CD4-positive, CD25-positive, alpha-beta regulatory T cell (primary cell): ENCODE results near the gene SELENOM. TPM values are rescaled to one million over a fixed set of nuclear protein-coding genes. Genes with fewer than 3 reads are reported as not detected.
"Not testable (repeated sequence)": the region's sequence is repeated elsewhere in the genome, so short reads cannot be mapped to it uniquely, and the experiment has no call there.

Experiments used
- ATAC-seq, 2 donors: fragments of 150-1000 bp; cut with Tn5 transposase; one replicate each; pipeline ENCODE4 v1.10.0; 2021; ENCODE audit warnings: low read depth in 2 of 2, moderate number of reproducible peaks in 2 of 2, moderate library complexity in 1 of 2
- DNase-seq, 3 donors: peaks; one replicate each; pipeline versions ENCODE4 v3.0.0 to v3.0.0-alpha.2; 2012 to 2022; ENCODE audit warnings: mixed read lengths in 1 of 3
- H3K27ac ChIP-seq: one replicate; pipeline ENCODE4 v1.7.0; 2013; ENCODE audit warnings: mild to moderate bottlenecking, low read length; ENCODE audit not compliant: insufficient read depth, poor library complexity, severe bottlenecking
- H3K27me3 ChIP-seq: one replicate; pipeline ENCODE4 v1.7.0; 2013; ENCODE audit warnings: low read length; ENCODE audit not compliant: control insufficient read depth, insufficient read depth
- H3K36me3 ChIP-seq: one replicate; pipeline ENCODE4 v1.7.0; 2013; ENCODE audit warnings: mild to moderate bottlenecking, low read length, moderate library complexity; ENCODE audit not compliant: control insufficient read depth, insufficient read depth
- H3K4me1 ChIP-seq: 2 replicates; pipeline ENCODE4 v1.7.0; 2013; ENCODE audit warnings: mild to moderate bottlenecking, low read length; ENCODE audit not compliant: insufficient read depth, control insufficient read depth, poor library complexity, severe bottlenecking
- H3K4me3 ChIP-seq: one replicate; pipeline ENCODE4 v1.7.0; 2013; ENCODE audit warnings: low read depth, mild to moderate bottlenecking, low read length, moderate library complexity
- H3K9me3 ChIP-seq, 2 experiments: 1 replicate in 1 of 2; 2 replicates in 1 of 2; pipeline ENCODE4 v1.7.0; 2013; ENCODE audit warnings: low read length in 2 of 2, mild to moderate bottlenecking in 1 of 2, moderate library complexity in 1 of 2; ENCODE audit not compliant: control insufficient read depth in 2 of 2
- H3K27ac Mint-ChIP-seq, 3 donors: one replicate each; pipeline ENCODE4 v1.8.0; 2020 to 2022; ENCODE audit warnings: mild to moderate bottlenecking in 3 of 3, mixed read lengths in 3 of 3, moderate library complexity in 2 of 3
- H3K27me3 Mint-ChIP-seq: one replicate; pipeline ENCODE4 v1.8.0; 2022; ENCODE audit warnings: mild to moderate bottlenecking, mixed read lengths
- H3K36me3 Mint-ChIP-seq: one replicate; pipeline ENCODE4 v1.8.0; 2020; ENCODE audit warnings: mixed read lengths
- H3K4me1 Mint-ChIP-seq, 4 donors: one replicate each; pipeline ENCODE4 v1.8.0; 2020 to 2022; ENCODE audit warnings: mixed read lengths in 4 of 4, mild to moderate bottlenecking in 1 of 4
- H3K4me3 Mint-ChIP-seq, 4 donors: one replicate each; pipeline ENCODE4 v1.8.0; 2020 to 2022; ENCODE audit warnings: mild to moderate bottlenecking in 4 of 4, mixed read lengths in 4 of 4, moderate library complexity in 3 of 4
- H3K9me3 Mint-ChIP-seq, 7 donors: one replicate each; pipeline ENCODE4 v1.8.0; 2020 to 2022; ENCODE audit warnings: mixed read lengths in 7 of 7, mild to moderate bottlenecking in 3 of 7, moderate library complexity in 2 of 7
- polyA plus RNA-seq, 4 donors: library from polyadenylated mRNA; unstranded; fragments of 300-500 nt; fragmentation: Illumina TruSeq; gene quantifications; one replicate each; pipeline ENCODE4 v1.2.3, GENCODE V29; 2021
- total RNA-seq: library from RNA; stranded (reverse); gene quantifications from one replicate; pipeline ENCODE4 v1.2.3, GENCODE V29; 2022

Gene SELENOM
- total and polyA plus RNA-seq, 5 donors from 2014 or later: 30.6 to 142 (median 126) TPM

DNA sequence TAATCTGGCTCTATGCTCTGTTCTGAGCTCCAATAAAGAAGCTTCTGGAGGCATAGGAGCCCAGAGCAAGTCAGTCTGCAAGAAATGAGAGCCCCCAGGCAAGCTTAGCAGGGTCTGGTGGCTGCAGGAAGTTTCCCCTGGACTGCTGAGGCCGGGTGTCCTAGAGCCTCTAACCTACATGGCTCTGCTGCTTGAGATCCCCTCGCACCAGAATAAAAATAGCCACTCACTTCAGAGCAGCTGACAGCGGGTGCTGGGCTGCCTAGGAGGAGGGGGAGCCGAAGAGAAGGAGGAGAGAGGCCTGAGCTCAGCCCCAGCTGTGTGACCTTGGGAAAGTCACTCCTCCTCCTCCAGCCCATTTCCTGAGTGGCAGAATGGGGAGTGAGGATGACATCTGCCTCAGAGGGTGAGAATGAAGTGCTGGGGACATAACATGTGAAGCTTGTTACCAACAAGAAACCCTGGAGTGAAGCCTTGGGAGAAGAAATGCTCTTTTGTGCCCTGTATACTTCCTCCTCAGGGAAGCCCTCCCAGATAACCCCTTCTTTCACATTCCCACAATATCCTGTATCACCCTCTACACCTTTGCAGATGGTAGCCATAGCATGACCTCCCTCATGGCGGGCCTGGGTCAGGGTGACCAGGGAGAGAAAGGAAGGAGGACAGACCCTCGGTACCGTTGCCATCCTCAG lies 11.8 kb upstream of the SELENOM start:
- Histone ChIP-seq H3K9me3 (no peaks in the 10 kb centered on the region), H3K4me3 (no peak overlapping the region), H3K36me3 (no peaks in the 10 kb centered on the region), H3K27me3 (no peaks in the 10 kb centered on the region), H3K4me1 (no peaks in the 10 kb centered on the region), H3K27ac (no peak overlapping the region)
- H3K27me3 Mint-ChIP-seq: peaks cover 10% of the 10 kb centered on the region
- H3K9me3 Mint-ChIP-seq: no peaks in the 10 kb centered on the region
- no peaks in the 10 kb centered on the region for H3K36me3 Mint-ChIP-seq
- ATAC-seq (no peak), DNase-seq (no peak)
- no peak overlapping the region for H3K4me3 Mint-ChIP-seq
- no peak overlapping the region for H3K27ac Mint-ChIP-seq
- H3K4me1 Mint-ChIP-seq: peaks cover 0 to 7% (median 1%) of the 10 kb centered on the region in 4 donors

DNA sequence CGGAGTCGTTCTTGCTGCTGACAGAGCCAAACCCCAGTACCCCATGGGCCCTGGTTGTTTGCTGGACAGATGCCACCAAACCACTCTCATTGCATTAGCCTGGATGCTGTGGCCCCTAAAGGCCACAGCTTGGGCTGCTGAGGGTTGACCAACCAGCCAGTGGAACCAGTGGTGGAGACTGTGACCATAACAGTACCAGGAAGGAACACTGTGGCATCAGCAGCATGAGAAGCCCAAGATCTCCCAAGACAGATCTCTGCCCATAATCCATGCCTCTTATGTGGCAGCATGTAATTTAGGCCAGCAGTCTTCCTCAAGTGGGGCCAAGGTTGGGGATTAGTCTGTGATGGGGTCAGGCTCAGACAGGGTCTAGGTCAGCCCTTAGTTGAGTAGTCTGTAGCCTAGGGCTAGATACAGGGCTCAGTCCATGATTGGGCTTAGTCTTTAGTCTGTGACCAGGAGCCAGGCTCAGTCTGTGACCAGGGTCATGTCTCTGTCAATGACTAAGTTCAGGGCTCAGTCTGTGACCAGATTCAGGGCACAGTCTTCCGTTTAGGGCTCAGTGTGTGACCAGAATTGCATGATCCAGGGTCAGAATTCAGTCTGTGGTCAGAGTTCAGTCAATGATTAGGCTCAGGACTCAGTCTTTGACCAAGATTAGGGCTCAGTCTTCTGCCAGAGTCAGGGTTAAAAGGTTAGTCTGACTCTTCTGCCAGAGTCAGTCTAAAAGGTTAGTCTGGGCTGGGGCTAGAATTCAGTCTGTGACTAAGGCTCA lies 10.9 kb upstream of the SELENOM start:
- H3K27ac Mint-ChIP-seq: peak overlapping the region in 1 of 3 donors; percentile 8
- H3K9me3 Mint-ChIP-seq: no peaks in the 10 kb centered on the region

GRCh38 chr22:31112547-31113091 lies 5.3 kb upstream of the SELENOM start:
- not testable (repeated sequence) for DNase-seq, H3K27me3 ChIP-seq, H3K4me3 Mint-ChIP-seq, H3K36me3 Mint-ChIP-seq, H3K27ac Mint-ChIP-seq, H3K4me3 ChIP-seq, H3K36me3 ChIP-seq, H3K27me3 Mint-ChIP-seq, H3K27ac ChIP-seq, H3K9me3 ChIP-seq, H3K9me3 Mint-ChIP-seq, ATAC-seq, H3K4me1 ChIP-seq
- H3K4me1 Mint-ChIP-seq: peaks cover 0 to 10% (median 3%) of the 10 kb centered on the region in 4 donors

More for the DNA sequence above, 10.9 kb upstream of the SELENOM start:
- Histone ChIP-seq H3K27me3 (no peaks in the 10 kb centered on the region), H3K9me3 (no peaks in the 10 kb centered on the region), H3K4me3 (no peak overlapping the region), H3K27ac (no peak overlapping the region), H3K36me3 (no peaks in the 10 kb centered on the region), H3K4me1 (no peaks in the 10 kb centered on the region)
- peaks cover 6% of the 10 kb centered on the region for H3K27me3 Mint-ChIP-seq
- ATAC-seq: no peak
- peaks cover 0 to 7% (median 1%) of the 10 kb centered on the region in 4 donors for H3K4me1 Mint-ChIP-seq
- H3K36me3 Mint-ChIP-seq: no peaks in the 10 kb centered on the region
- no peak for DNase-seq
- no peak overlapping the region for H3K4me3 Mint-ChIP-seq

DNA sequence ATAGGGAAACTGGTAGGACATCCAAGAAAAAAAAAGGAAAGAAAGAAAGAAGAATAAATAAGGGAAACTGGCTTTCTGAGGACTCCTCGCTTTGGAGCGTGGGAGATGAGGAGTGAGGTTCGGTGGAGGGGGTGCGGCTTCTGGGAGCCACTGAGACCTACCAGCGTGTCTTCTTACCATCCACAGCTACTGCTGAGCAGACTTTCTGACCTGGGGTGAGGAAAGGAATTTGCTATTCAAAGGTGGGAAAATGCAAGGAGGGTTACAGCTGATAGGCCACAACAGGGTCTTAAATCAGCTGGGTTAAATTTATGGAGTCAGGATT lies 488 bp upstream of the SELENOM start:
- peak overlapping the region; percentile 66 for H3K4me3 ChIP-seq
- no peaks in the 10 kb centered on the region for H3K36me3 ChIP-seq
- ATAC-seq: peak; percentile 11 to 22
- H3K27me3 ChIP-seq: no peaks in the 10 kb centered on the region
- Mint-ChIP-seq H3K36me3 (no peaks in the 10 kb centered on the region), H3K4me3 (peak overlapping the region; percentile 77 to 99 (median 93)), H3K27me3 (peaks cover 4% of the 10 kb centered on the region), H3K4me1 (peaks cover 0 to 34% (median 16%) of the 10 kb centered on the region in 4 donors), H3K27ac (peak overlapping the region; percentile 92 to 96 (median 96)), H3K9me3 (no peaks in the 10 kb centered on the region)
- DNase-seq: no peak
- peaks cover 18% of the 10 kb centered on the region for H3K4me1 ChIP-seq
- no peaks in the 10 kb centered on the region for H3K9me3 ChIP-seq
- H3K27ac ChIP-seq: peak overlapping the region; percentile 53

- H3K9me3 ChIP-seq: no peaks in the 10 kb centered on the region
- Mint-ChIP-seq H3K36me3 (no peaks in the 10 kb centered on the region), H3K4me1 (peaks cover 0 to 34% (median 16%) of the 10 kb centered on the region in 4 donors), H3K9me3 (no peaks in the 10 kb centered on the region), H3K27ac (peak overlapping the region in 2 of 3 donors; percentile 96), H3K27me3 (peaks cover 4% of the 10 kb centered on the region), H3K4me3 (peak overlapping the region; percentile 77 to 95 (median 93))
- no peak for DNase-seq
- H3K27ac ChIP-seq: peak overlapping the region; percentile 72
- H3K4me1 ChIP-seq: peaks cover 18% of the 10 kb centered on the region
- no peak for ATAC-seq
- peak overlapping the region; percentile 57 for H3K4me3 ChIP-seq
- H3K36me3 ChIP-seq: no peaks in the 10 kb centered on the region
- H3K27me3 ChIP-seq: no peaks in the 10 kb centered on the region
These were observed 614 bp downstream of the SELENOM start for GRCh38 chr22:31106731-31107177.

GRCh38 chr22:31106001-31106571 lies 1.3 kb downstream of the SELENOM start:
- H3K4me1 Mint-ChIP-seq: peaks cover 0 to 34% (median 16%) of the 10 kb centered on the region in 4 donors
- peaks cover 0 to 1% (median 0%) of the 10 kb centered on the region in 7 donors for H3K9me3 Mint-ChIP-seq
- Histone ChIP-seq H3K36me3 (no peaks in the 10 kb centered on the region), H3K27ac (no peak overlapping the region), H3K27me3 (no peaks in the 10 kb centered on the region), H3K9me3 (no peaks in the 10 kb centered on the region), H3K4me3 (no peak overlapping the region), H3K4me1 (peaks cover 18% of the 10 kb centered on the region)
- H3K27me3 Mint-ChIP-seq: peaks cover 4% of the 10 kb centered on the region
- ATAC-seq (no peak), DNase-seq (no peak)
- peak overlapping the region; percentile 77 to 95 (median 93) for H3K4me3 Mint-ChIP-seq
- H3K36me3 Mint-ChIP-seq: no peaks in the 10 kb centered on the region
- H3K27ac Mint-ChIP-seq: peak overlapping the region; percentile 1 to 96 (median 96)

- H3K4me1 ChIP-seq: peaks cover 18% of the 10 kb centered on the region
- peaks cover 4% of the 10 kb centered on the region for H3K27me3 Mint-ChIP-seq
- H3K9me3 Mint-ChIP-seq: peaks cover 0 to 1% (median 0%) of the 10 kb centered on the region in 7 donors
- no peaks in the 10 kb centered on the region for H3K27me3 ChIP-seq
- no peak overlapping the region for H3K27ac ChIP-seq
- peak overlapping the region; percentile 77 to 95 (median 93) for H3K4me3 Mint-ChIP-seq
- no peaks in the 10 kb centered on the region for H3K9me3 ChIP-seq
- peak overlapping the region in 2 of 3 donors; percentile 1 to 71 for H3K27ac Mint-ChIP-seq
- no peaks in the 10 kb centered on the region for H3K36me3 ChIP-seq
- H3K36me3 Mint-ChIP-seq: no peaks in the 10 kb centered on the region
- H3K4me3 ChIP-seq: no peak overlapping the region
- H3K4me1 Mint-ChIP-seq: peaks cover 0 to 30% (median 16%) of the 10 kb centered on the region in 4 donors
- ATAC-seq: no peak
- no peak for DNase-seq
These were observed 2.0 kb downstream of the SELENOM start for GRCh38 chr22:31105282-31105929.
